ENCODE data around the gene AUNIP. TPM values are rescaled to one million over a fixed set of nuclear protein-coding genes. Genes with fewer than 3 reads are reported as not detected.

The AUNIP gene
- total RNA-seq, 1 experiment from 2014 or later, result 12.1 TPM

DNA sequence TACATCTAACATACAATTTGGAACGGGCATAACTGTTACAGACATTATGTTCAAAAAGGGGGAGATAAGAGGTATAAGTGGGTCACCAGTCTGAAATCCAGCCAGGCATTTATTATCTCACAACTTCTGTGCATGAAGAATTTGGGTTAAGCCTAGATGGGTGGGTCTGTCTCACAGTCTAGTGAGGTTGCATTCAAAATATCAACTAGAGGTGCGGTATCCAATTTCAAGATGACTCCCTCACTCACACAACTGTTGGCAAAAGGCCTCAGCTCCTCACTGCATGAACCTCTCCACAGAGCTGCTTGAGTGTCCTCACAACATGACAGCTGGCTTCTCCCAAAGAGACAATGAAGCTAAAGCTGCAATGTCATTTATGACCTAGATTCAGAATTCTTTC, 4.7 kb downstream of the AUNIP start:
- Histone ChIP-seq H3K36me3 (ENCODE audit: control insufficient read depth in 1 of 2, insufficient read depth in 2 of 2, low read length in 2 of 2) (no peaks in the 10 kb centered on the region), H3K79me2 (ENCODE audit: insufficient read depth, low read length) (peaks cover 95% of the 10 kb centered on the region), H3K9me2 (ENCODE audit: insufficient read depth) (no peaks in the 10 kb centered on the region), H3K9me3 (ENCODE audit: control insufficient read depth in 1 of 2, insufficient read depth in 1 of 2, low read depth in 1 of 2, low read length in 2 of 2) (no peaks in the 10 kb centered on the region), H3K4me1 (ENCODE audit: control insufficient read depth in 1 of 2, insufficient read depth in 2 of 2, low read length in 2 of 2) (peaks cover 0 to 16% of the 10 kb centered on the region in 2 experiments; a peak in 2 of 4 replicates), H3K4me3 (replicated peaks in 1 of 2; ENCODE audit: low read depth in 1 of 2, low read length in 2 of 2) (no peak overlapping the region), H3K27ac (ENCODE audit: low read depth, low read length) (no peak overlapping the region), H3K4me2 (ENCODE audit: low read length) (no peak overlapping the region), H3K9ac (ENCODE audit: low read length) (no peak overlapping the region), H4K20me1 (ENCODE audit: insufficient read depth) (no peaks in the 10 kb centered on the region; the same call in 1 of the 2 replicates), H2AFZ (ENCODE audit: low read depth, low read length, poor library complexity, severe bottlenecking) (no peak overlapping the region), H3K27me3 (ENCODE audit: insufficient read depth, low read length) (no peaks in the 10 kb centered on the region)
- RAD21 ChIA-PET (ENCODE audit: low non-redundant PET in 1 of 2, low total read pairs in 2 of 2, uncharacterized antibody in 2 of 2, unreplicated experiment in 2 of 2), result no interaction called here
- TF ChIP-seq ZNF274 (IDR thresholded peaks at IDR 0.05; ENCODE audit: low read depth, low read length) (no peak), EZH2 (IDR thresholded peaks at IDR 0.05) (no peak), ELF1 (IDR thresholded peaks at IDR 0.05; ENCODE audit: borderline replicate concordance, low read depth) (no peak), EGR1 (IDR thresholded peaks at IDR 0.05; ENCODE audit: low read depth) (no peak), SIN3A (IDR thresholded peaks at IDR 0.05; ENCODE audit: low read depth) (no peak), JUND (IDR thresholded peaks at IDR 0.05) (no peak)
- TF ChIP-seq, protein P1, sequence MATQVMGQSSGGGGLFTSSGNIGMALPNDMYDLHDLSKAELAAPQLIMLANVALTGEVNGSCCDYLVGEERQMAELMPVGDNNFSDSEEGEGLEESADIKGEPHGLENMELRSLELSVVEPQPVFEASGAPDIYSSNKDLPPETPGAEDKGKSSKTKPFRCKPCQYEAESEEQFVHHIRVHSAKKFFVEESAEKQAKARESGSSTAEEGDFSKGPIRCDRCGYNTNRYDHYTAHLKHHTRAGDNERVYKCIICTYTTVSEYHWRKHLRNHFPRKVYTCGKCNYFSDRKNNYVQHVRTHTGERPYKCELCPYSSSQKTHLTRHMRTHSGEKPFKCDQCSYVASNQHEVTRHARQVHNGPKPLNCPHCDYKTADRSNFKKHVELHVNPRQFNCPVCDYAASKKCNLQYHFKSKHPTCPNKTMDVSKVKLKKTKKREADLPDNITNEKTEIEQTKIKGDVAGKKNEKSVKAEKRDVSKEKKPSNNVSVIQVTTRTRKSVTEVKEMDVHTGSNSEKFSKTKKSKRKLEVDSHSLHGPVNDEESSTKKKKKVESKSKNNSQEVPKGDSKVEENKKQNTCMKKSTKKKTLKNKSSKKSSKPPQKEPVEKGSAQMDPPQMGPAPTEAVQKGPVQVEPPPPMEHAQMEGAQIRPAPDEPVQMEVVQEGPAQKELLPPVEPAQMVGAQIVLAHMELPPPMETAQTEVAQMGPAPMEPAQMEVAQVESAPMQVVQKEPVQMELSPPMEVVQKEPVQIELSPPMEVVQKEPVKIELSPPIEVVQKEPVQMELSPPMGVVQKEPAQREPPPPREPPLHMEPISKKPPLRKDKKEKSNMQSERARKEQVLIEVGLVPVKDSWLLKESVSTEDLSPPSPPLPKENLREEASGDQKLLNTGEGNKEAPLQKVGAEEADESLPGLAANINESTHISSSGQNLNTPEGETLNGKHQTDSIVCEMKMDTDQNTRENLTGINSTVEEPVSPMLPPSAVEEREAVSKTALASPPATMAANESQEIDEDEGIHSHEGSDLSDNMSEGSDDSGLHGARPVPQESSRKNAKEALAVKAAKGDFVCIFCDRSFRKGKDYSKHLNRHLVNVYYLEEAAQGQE (IDR thresholded peaks at IDR 0.05; ENCODE audit: low read depth), result no peak
- DNase-seq (ENCODE audit: low read depth, low spot score), result no peak
- no TSS peak for BruUV-seq (replicated peaks)
- ATAC-seq, result no peak
- intact Hi-C loops (cut with micrococcal nuclease), result no loop called here
- CTCF ChIA-PET, result no interaction called here
- POLR2A ChIA-PET, result interaction anchor here (0.6 to 0.7 kb wide), 2 partner anchors 36 to 149 kb away, joined by 3 to 4 read pairs; no protein-coding TSS in a partner anchor

Measured in HCT116 (cell line).